Left hindlimb (tissue), 1 donor: ENCODE measurements around the gene ATP13A4.

Experiments
- DNase-seq: peaks from one replicate; pipeline ENCODE4 v3.0.0-alpha.2; 2018

The ATP13A4 gene

DNA sequence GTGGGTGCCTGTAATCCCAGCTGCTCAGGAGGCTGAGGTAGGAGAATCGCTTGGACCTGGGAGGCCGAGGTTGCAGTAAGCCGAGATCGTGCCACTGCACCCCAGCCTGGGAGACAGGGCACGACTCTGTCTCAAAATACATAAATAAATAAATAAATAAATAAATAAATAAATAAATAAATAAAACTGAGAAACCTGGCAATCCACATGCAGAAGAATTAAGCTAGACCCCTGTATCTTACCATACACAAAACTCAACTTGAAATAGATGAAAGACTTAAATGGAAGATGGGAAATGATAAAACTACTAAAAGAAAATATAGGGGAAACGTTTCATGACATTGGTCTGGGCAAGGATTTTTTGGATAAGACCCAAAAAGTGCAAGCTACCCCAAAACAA is 58.0 kb downstream of the ATP13A4 start:
- DNase-seq, result no peak

DNA sequence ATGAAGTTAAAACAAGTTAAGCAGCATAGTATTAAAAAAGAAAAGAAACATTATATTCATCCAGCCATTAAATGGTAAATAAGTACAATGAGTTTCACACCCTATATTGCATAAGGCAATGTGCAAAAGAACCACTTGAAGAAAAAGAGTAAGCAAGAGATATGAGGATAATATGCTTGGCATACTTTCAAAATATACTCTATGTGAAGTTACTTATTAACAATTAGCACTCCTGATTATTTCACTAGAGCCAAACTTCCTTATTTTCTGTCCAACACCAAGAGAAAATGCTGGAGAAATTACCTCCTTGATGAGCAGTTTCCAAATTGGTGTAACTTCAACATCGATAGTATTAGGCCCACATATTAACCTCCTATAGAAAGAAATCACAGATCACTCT is 63.7 kb downstream of the ATP13A4 start:
- no peak for DNase-seq

DNA sequence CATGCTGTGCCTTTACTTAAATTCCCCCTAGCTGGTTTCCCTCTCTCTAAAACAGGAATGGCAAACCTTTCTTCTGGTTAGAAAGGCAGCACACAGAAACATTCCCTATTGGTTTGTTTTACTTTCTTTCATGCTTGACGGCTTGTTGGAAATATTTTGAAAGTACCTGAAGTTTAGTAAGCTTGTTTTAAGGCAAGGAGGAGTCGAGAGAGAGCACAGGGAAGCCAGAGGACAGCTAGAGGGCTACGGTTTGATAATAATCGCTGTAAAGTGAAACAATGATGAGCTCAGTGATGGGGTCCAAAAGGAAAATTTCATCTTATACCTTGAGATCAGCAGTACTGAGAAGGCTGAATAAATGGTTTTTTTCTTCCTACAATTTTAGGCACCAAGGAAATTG is 64.1 kb downstream of the ATP13A4 start:
- no peak for DNase-seq

DNA sequence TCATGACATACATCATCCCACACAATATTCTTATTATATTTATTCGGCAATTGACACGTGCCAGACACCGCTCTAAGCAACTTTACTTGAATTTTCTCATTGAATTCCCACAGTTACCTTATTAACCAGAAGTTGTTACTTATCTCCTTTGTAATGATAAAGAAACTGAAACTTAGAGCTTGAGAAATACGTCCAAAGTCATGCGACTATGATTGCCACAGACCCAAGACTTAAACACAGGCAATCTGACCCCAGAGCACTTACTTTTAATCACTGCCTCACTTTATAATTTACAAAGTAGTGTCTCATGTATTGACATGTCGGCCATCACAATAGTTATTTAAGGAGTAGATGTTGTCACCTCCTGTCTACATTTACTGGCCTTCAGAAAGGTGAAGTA is 64.7 kb downstream of the ATP13A4 start:
- DNase-seq, result no peak

DNA sequence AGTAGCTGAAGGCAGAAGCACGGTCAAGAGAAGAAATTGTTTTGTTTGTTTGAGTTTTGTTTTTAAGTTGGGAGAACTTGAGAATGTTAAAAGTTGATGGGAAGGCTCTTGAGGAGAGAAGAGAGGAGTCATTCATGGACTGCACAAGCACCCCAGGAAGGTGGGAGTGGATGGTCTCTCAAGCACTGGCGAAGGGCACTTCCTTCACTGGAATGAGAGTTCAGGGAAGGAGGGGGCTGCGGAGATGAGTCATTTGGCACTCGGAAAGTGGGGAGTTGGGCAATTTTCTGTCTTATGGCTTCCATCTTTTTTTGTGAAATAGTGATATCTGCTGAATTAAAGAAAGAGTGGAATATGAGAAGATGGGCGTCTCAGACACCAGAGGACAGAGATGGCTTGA is 66.0 kb downstream of the ATP13A4 start:
- no peak for DNase-seq

DNA sequence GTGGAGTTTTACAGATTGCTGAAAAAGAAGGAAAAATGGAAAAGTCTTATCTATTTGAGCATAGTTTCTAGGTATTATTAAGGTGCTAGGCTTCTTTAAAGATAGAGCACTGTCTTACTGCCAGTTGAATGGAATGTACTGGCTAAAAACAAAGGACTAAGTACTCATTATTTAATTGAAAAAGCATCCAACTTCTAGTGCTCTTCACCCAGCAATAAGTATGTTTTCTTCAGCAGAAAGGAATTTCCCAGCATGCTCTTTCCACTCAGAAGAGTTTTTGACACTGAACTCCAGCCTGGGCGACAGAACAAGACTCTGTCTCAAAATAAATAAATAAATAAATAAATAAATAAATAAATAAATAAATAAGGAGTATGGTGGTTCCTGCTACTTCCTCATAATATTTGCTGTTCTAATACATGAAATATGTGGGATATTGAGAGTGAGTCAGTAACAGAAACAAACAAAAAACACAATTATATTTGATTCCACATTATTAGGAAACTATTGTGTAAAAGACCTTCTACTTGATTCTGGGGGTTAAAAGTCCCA is 70.6 kb downstream of the ATP13A4 start:
- DNase-seq, result no peak

DNA sequence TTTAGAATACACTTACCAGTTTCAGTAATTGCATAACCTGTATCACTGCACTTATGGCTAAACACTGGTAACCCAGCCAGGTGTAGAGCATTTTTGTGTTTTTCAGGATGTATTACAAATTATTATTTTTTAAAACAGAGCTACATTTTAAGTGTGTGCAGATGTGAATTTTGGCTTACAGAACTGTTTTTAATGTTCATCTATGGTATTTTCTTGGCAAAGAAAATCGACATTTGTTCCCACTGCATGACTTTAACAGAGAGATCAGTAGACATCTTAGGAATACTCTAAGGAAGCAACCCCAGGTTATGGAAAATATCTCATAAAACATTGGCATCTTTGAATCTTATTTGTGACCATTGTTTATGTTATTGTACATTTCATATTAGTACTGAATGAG is 73.3 kb downstream of the ATP13A4 start:
- DNase-seq, result no peak

DNA sequence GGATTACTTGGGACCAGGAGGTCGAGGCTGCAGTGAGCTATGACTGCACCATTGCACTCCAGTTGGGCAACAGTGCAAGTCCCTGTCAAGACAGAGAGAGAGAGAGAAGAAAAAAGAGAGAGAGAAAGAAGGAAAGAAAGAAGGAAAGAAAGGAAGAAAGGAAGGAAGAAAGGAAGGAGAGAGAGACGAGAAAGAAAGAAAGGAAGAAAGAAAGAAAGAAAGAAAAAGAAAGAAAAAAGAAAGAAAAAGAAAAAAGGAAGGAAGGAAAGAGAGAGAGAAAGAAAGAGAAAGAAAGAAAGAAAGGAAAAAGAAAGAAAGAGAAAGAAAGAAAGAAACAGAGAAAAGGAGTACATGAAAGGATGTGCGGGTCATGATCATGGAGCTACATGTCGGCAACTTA is 80.2 kb downstream of the ATP13A4 start:
- DNase-seq, result no peak

DNA sequence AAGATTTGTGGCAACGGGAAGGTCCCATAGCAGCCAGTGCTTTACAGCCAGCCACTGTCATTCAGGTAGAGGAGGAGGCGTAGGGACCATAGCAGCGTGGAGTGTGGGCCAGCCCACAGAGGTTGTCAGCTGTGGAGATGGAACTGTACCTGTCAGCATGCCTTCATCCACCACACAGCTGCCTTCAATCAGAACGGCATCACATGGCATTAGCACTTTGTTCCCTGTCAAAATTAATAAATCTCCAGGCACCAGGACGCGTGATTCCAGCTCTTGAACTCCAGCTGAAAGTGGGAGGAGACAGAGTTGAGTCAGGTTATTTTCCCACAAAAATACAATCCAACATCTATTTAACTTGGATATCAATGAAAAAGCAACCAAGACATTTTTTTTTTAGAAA is 84.0 kb downstream of the ATP13A4 start:
- no peak for DNase-seq

DNA sequence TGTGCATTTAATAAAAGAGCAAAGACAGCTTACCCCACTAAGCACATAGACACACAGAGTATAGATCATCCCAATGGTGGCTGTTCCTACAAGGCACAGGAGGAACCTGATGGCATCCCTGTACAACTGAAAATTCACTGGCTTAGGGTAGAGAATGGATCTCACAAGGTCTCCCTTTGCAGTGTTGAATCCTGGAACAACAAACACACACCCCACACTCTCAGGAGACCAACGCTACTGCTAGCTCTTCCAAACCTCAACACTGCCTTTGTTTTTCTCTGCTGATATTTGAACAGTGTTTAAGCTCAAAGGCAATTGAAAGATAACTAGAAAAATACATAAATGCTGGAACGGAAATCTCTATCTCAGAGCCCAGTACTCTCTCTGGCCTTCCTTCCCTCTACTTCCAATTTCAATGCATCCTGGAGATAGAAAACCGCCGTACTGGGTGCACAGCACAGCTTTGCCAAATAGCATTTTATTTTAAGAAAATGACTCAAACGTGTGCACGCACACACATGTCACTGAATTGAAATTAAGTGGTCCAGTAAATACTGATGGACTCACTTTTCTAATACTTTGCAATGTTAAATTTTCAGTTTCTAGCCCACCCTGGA is 88.6 kb downstream of the ATP13A4 start:
- DNase-seq, result no peak

DNA sequence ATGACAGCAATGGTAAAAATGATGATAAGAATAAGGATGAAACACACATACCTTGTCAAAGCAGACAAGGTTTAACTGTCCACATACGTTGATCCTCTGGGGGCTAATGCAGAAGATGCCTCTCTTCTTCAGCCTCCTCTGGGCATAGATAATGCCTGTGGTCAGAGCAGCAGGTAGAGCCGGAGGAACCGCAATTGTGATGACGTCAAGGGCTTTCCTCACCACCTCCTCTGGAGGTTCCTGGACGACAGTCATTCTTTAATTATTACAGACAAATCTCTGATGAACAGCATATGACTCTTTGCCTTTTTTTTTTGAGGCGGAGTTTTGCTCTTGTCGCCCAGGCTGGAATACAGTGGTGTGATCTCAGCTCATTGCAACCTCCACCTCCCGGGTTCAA is 89.8 kb downstream of the ATP13A4 start:
- DNase-seq, result no peak

DNA sequence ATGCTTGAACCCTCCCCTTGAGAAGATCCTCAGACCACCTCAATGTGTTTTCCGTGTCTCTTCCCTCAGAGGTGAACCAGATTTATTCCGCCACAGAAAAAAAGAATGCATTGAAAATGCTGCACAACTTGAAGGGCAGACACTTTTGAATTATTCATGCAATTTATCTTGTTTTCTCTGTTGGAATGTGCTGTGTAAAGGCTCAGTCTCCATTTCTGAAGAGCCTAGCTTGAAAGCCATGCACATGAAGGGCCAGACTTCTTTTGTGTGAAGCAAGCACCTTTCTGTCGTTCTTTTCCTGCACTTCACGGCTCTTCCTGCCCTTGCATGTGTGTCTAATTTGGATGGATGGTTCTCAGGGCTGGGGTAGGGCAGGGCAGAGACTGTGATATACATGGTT is 97.2 kb downstream of the ATP13A4 start:
- DNase-seq, result no peak

DNA sequence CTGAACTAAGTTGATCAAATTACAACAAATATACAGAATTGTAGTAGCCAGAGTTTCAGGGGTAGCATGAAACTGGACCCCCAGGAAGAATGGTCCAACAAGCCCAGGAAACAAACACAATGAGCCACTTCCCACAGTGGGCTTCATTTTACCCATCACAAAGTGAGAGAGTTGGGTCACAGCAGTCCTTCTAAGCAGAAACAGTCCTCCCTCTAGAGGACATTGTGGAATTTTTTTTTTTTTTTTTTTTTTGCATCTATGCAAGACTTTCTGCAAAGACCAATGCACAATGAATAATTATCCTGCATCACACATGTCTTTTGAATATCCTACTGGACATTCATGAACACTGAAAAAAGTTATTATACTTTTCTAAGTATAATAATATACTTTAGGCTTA is 102.4 kb downstream of the ATP13A4 start:
- no peak for DNase-seq

DNA sequence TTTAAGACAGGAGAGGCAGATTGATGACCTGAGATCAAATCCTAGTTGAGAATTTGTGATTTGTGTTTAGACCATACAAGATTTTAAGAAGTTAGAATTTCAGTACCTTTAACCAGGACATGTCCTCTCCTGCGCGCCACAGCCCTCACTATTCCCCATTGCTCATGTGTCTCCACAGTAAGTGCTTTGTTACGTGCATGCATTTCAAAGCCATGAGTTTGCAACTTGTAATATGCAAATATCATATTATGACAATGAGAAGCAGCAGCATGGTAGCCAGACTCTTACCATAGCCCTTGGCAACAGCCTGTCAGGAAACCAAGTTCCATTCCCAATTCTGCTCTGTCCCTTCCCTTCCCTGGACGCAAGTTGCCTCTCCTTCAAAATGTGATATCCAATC is 102.8 kb downstream of the ATP13A4 start:
- DNase-seq, result no peak

DNA sequence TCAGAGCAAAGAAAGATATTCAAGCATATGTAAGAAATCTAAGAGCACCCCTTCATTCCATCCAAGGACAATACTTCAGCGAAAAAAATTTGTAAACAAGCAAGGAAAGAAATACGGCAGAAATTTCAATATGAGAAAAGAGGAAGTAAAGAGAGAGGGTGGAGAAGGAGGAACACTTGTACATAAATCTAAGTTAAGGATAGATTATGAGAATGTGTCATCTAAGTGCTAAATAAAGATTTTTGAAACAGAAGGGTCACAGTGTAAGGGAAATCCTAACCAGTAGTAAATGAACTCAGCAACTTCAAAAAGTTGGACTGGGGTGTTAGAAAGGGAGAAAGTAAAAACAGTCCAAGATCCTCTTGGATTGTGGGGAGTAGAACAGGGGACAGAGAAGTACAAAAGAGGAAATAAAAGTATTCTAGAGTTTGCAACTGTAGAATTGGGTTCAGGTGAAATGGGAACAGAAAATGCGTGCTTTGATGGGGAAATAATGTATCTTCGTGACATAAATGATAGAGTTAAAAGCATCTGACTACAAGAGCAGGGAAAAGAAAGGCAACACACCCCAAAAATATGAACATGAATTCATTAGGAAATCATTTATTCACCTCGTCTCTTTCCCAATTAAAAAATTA is 107.6 kb downstream of the ATP13A4 start:
- no peak for DNase-seq

DNA sequence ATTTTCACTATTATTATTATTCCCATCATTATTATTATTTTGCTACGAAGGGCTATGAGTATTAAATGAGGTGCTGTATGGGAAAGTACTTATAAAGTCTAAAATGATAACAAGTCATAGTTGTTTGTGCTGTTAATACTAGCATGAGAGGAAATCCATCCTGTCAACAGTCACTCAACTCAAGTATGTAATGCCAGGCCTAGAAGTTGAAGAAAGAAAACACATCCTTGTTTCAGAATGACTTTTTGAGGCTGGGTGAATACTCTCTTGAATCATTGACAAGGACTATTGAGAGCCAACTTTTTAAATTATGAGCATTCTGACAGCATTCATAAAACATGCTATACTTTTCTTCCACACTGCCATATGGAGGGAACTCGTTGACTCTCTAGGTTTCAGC is 115.3 kb downstream of the ATP13A4 start:
- DNase-seq, result no peak

DNA sequence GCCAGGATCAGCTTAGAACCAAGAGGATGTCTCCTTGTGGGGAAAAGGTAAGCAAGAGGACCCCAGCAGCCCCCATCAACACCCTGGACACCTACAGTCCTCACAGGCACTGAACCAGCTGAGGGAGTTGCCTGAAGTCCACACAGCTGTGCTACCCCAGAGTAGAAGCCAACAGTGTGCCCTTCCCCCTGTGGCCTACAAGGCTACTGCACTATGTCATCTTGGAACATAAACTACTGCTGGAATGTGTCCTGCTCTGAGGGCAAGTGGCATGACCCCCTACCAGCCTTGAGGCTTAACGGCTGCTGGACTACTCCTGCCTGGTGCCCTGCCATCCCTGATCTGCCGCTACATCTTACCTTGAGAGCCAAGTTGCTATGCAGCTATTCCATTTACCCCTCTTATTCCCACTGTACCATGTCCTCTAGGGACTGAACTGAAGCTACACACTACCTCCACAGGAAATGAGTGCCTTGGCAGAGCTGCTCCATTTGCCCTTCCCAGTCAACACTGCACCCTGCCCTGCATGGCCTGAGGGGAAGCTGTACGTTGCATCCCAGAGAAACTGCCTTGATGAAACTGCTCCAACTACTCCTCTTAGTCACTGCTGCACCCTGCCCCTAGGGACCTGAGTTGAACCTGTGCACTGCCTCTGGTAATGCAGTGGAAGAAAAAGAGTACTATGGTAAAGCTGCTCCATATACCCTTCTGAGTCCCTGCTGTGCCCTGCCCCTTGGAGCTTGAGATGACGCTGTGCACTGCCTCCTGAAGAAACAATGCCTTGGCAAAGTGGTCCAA is 135.9 kb downstream of the ATP13A4 start:
- DNase-seq, result no peak

DNA sequence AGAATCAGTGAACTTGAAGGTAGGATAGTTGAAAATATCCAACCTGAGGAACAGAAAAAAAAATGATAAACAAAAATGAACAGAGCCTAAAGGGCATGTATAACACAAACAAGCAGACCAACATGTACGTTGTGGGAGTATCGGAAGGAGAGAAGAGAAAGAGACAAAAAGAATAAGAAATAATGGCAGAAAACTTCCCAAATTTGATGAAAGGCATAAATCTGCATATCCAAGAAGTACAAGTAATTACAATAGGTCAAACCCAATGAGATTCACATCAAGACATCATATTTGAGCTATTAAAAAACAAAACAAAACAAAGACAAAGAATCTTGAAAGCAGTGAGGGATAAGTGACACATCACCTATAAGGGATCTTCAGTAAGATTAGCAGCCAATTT is 138.1 kb downstream of the ATP13A4 start:
- no peak for DNase-seq

DNA sequence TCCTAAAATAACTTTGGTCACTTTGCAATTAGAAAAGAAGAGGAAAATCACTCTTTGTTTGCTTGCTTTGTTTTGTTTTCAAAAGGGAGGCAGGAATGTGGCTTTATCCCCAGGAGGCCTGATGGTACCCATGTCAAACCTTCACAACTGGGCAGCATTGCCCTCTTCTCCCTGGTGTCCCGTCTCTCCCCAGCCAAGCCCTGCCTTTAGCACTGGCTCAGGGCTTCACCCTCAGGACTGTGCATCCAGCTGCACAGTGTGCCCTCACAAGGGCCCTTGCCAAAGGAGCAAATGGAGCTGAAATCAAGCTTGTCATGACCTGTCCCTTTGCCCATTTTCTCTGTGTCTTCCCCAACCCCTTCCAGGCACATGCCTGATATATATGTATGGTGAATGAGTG is 147.0 kb downstream of the ATP13A4 start:
- DNase-seq, result no peak

DNA sequence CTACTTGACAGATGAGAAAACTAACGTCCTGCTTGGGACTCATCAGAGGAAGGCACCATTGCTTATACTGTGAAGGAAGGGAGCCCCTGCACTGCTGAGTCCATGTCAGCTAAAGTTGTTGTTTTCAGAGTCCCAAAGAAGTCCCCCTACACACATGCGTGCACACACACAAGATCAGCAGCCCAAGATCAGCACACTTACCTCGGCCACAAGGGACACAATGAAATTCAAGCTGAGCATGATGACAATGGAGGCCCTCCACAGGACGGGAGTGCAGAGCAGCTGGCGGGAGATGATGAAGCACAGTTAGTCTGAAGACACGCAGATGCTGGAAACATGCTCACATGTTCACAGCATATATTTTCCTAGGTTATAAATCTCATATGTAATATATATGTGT is 147.6 kb downstream of the ATP13A4 start:
- DNase-seq, result no peak

DNA sequence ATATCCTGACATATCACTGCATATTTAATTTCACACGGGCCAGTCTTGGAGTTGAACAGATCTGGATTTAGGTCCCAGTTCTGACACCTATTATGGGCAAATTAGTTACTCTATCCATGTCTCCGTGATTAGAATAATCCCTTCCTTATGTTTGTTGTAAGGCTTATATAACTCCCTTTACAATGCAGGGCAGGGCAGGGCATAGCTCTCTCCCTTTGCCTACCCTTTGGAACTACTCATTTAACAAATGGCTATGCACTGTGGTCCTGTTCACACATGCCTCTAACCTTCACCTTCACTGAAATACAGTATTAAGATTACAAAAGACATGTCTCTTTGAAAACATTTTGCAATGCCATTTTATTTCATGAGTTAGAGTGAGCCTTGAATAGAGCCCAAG is 151.4 kb downstream of the ATP13A4 start:
- no peak for DNase-seq

DNA sequence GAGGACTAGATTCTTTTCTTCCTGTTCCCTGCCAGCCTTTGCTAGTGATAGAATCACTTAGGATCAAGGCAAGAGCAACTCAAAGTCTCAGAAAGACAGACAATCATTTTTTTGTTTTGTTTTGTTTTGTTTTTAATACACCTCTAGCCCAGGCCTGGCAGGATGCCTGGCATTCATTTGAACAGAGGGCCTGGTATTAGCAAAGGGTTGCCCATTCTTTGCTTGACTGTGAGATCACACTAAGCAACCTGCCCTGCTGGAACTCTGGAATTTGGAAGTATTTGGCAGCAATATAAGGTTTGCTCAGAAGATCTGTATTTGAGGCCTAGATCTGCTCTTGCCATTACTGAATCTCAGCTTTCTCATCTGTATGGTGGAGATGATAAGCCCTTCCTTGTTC is 154.4 kb downstream of the ATP13A4 start:
- DNase-seq, result no peak

DNA sequence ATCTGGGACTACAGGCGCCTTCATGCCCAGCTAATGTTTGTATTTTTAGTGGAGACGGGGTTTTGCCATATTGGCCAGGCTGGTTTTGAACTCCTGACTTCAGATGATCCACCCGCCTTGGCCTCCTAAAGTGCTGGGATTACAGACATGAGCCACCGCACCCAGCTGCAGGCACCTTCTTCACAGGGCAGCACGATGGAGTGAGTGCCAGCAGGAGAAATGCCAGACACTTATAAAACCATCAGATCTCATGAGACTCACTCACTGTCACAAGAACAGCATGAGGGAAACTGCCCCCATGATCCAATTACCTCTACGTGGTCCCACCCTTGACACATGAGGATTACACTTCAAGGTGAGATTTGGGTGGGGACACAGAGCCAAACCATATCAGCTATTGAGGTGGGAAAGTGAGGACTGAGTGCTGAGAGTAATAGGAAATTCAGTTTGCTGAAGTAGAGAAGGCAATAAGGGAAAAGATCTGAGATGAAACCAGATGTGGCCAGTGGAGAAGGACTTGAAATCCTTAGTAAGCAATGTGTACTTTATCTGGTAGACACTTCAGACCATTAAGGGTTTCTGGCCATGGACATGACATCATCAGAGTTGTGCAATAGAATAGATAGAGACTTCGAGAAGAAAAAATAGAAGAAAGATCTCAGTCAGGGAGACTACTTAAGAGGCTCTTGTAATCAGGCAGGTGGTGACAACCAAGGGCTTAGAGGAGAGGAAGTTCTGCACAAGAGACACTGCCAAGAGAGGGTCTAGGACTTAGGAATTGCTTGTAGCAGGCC is 158.0 kb downstream of the ATP13A4 start:
- no peak for DNase-seq
